ENCODE measurements around the gene PRPH2. TPM values are rescaled to one million over a fixed set of nuclear protein-coding genes. Genes with fewer than 3 reads are reported as not detected.

PRPH2 gene
- total and polyA plus RNA-seq, 2 of the 13 experiments (the other 11 are each of a cell fraction or from before 2014, with no cell fraction given) = 0.03 to 0.04 TPM

GRCh38 chr6:42746463-42747391 is 24.3 kb upstream of the PRPH2 start (continued):
- TF ChIP-seq SRF (IDR thresholded peaks at IDR 0.05; ENCODE audit: low read depth, low read length) (peak; percentile 83), ISL2 (CRISPR knock-in tag; IDR thresholded peaks at IDR 0.05) (peak; percentile 41; the same call in 1 of the 2 replicates), CAMTA2 (CRISPR knock-in tag; IDR thresholded peaks at IDR 0.05; ENCODE audit: borderline replicate concordance) (no peak; the same call in 1 of the 2 replicates), CTCF (CRISPR knock-in tag; IDR thresholded peaks at IDR 0.05) (no peak), SMC3 (IDR thresholded peaks at IDR 0.05; ENCODE audit: low read length) (no peak), EP300 (IDR thresholded peaks at IDR 0.05; ENCODE audit: low read depth in 2 of 2, low read length in 2 of 2) (0 out of 4 replicates have a peak, but pooled peaks have one; percentile 16 to 46), EP300 (CRISPR knock-in tag; IDR thresholded peaks at IDR 0.05; ENCODE audit: borderline replicate concordance) (0 out of 2 replicates have a peak, but pooled peaks have one; percentile 12), MEF2D (CRISPR knock-in tag; IDR thresholded peaks at IDR 0.05) (no peak; the same call in 1 of the 2 replicates), ZNF607 (CRISPR knock-in tag; IDR thresholded peaks at IDR 0.05; ENCODE audit: borderline replicate concordance) (no peak), HNF1A (IDR thresholded peaks at IDR 0.05; ENCODE audit: low read depth) (no peak), HNF1A (CRISPR knock-in tag; IDR thresholded peaks at IDR 0.05; ENCODE audit: borderline replicate concordance) (peak; percentile 78), ZNF776 (CRISPR knock-in tag; IDR thresholded peaks at IDR 0.05) (peak; percentile 53; the same call in 1 of the 2 replicates), ZBTB7A (CRISPR knock-in tag; IDR thresholded peaks at IDR 0.05) (peak; percentile 73; the same call in 1 of the 2 replicates), FOXK1 (CRISPR knock-in tag; IDR thresholded peaks at IDR 0.05; ENCODE audit: borderline replicate concordance, low read depth) (peak; percentile 57; the same call in 1 of the 2 replicates), DR1 (CRISPR knock-in tag; IDR thresholded peaks at IDR 0.05) (no peak; the same call in none of the 2 replicates), FOXP4 (CRISPR knock-in tag; IDR thresholded peaks at IDR 0.05) (0 out of 2 replicates have a peak, but pooled peaks have one; percentile 11), ZMAT5 (CRISPR knock-in tag; IDR thresholded peaks at IDR 0.05; ENCODE audit: borderline replicate concordance, low read depth) (no peak), HNRNPH1 (optimal IDR thresholded peaks at IDR 0.05; ENCODE audit: low read depth, low read length) (no peak), ZNF33B (CRISPR knock-in tag; IDR thresholded peaks at IDR 0.05) (peak; percentile 57; the same call in 1 of the 2 replicates)
